Stimulated activated CD4-positive, alpha-beta T cell treated with anti-CD3 and anti-CD28 coated beads, Interleukin-1b, Interleukin-23, amount 100 ng/mL, for 1 hour (primary cell): ENCODE results near the gene USP17L27.
"Not testable (repeated sequence)": the region's sequence is repeated elsewhere in the genome, so short reads cannot be mapped to it uniquely, and the experiment has no call there.

ENCODE experiments used
- DNase-seq, 2 donors: peaks; one replicate each; pipeline ENCODE4 v3.0.0-alpha.2; 2020; ENCODE audit warnings: low read depth in 2 of 2

The USP17L27 gene, protein sequence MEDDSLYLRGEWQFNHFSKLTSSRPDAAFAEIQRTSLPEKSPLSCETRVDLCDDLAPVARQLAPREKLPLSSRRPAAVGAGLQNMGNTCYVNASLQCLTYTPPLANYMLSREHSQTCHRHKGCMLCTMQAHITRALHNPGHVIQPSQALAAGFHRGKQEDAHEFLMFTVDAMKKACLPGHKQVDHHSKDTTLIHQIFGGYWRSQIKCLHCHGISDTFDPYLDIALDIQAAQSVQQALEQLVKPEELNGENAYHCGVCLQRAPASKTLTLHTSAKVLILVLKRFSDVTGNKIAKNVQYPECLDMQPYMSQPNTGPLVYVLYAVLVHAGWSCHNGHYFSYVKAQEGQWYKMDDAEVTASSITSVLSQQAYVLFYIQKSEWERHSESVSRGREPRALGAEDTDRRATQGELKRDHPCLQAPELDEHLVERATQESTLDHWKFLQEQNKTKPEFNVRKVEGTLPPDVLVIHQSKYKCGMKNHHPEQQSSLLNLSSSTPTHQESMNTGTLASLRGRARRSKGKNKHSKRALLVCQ

DNA sequence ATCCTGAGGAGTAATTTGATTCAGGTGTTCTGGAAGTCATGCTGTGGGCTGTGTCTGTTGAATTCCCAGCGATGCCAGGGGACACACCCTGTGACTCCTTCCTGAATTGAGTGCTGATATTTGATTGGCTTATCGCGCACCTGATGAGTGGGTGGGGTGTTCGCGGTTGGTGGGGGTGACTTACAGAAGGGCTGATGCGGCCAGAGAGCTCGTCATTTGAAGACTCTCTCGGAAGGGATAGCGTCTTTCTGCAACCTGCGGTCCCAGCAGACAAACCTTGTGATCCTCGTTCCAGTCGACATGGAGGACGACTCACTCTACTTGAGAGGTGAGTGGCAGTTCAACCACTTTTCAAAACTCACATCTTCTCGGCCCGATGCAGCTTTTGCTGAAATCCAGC is at the start of gene USP17L27:
Gene USP17L27 (plus strand): TSS at position 301 of the 400 bp plus-strand sequence. CDS start 0 bp downstream, at position 301.
- not testable (repeated sequence) for DNase-seq

DNA sequence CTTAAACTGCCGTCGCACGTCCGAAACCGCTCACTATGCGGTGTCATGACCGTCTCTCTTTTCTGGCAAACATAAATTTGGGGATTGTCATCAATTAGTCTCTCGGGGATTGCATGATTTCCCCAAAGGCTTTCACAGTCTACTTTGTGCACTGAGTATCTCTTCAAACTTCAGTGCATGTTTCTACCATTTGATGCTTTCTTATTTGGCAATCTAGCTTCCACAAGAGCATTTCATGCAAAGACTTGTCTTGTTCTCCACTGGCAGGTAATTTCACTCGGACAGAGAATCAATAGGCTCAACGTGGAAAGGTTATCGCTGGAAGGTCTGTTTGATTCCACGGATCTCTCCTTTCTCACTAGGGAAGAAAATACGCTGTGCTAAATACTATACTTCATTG is 19.8 kb upstream of the USP17L27 start:
- DNase-seq = not testable (repeated sequence)

GRCh38 chr4:9324865-9325264 is 19.1 kb upstream of the USP17L27 start, which contains the start of gene USP17L24:
Gene USP17L24 (plus strand): TSS chr4:9325165. CDS start chr4:9325165, 0 bp downstream.
- DNase-seq = not testable (repeated sequence)

DNA sequence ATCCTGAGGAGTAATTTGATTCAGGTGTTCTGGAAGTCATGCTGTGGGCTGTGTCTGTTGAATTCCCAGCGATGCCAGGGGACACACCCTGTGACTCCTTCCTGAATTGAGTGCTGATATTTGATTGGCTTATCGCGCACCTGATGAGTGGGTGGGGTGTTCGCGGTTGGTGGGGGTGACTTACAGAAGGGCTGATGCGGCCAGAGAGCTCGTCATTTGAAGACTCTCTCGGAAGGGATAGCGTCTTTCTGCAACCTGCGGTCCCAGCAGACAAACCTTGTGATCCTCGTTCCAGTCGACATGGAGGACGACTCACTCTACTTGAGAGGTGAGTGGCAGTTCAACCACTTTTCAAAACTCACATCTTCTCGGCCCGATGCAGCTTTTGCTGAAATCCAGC is 14.3 kb upstream of the USP17L27 start, which contains the start of gene USP17L25:
Gene USP17L25 (plus strand): TSS at position 301 of the 400 bp plus-strand sequence. CDS start 0 bp downstream, at position 301.
- not testable (repeated sequence) for DNase-seq

- DNase-seq = not testable (repeated sequence)
Observed at GRCh38 chr4:9334358-9334757, 9.6 kb upstream of the USP17L27 start, which contains the start of gene USP17L26. Gene USP17L26 (plus strand): TSS chr4:9334658. CDS start chr4:9334658, 0 bp downstream.

DNA sequence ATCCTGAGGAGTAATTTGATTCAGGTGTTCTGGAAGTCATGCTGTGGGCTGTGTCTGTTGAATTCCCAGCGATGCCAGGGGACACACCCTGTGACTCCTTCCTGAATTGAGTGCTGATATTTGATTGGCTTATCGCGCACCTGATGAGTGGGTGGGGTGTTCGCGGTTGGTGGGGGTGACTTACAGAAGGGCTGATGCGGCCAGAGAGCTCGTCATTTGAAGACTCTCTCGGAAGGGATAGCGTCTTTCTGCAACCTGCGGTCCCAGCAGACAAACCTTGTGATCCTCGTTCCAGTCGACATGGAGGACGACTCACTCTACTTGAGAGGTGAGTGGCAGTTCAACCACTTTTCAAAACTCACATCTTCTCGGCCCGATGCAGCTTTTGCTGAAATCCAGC is 4.8 kb upstream of the USP17L27 start, which contains the start of gene USP17L5:
Gene USP17L5 (plus strand): TSS at position 301 of the 400 bp plus-strand sequence. CDS start 0 bp downstream, at position 301.
- DNase-seq = not testable (repeated sequence)

GRCh38 chr4:9348593-9348992 is 4.6 kb downstream of the USP17L27 start, which contains the start of gene USP17L28:
Gene USP17L28 (plus strand): TSS chr4:9348893. CDS start chr4:9348893, 0 bp downstream.
- DNase-seq = not testable (repeated sequence)

DNA sequence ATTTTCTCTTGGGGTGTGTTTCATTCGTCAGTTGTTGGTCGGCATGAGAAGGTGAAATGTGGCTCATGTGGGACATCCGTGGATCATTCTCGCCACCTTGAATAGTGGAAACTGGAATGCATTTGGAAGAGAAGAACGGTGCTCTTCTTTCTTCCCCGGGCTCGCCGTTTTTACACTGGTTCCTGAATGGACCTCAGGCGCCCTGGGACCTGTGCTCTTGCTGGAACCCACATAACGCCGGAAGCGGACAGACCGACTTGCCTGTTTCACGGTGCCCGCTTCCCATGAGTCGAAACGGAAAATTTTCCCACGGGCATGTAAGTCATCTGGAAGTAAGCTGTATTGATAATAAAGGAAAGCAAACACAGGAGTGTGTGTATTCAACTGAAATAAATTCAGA is 6.9 kb downstream of the USP17L27 start:
- DNase-seq = not testable (repeated sequence)

- DNase-seq = not testable (repeated sequence)
Observed at GRCh38 chr4:9353338-9353737, 9.4 kb downstream of the USP17L27 start, which contains the start of gene USP17L29. Gene USP17L29 (plus strand): TSS chr4:9353638. CDS start chr4:9353638, 0 bp downstream.

GRCh38 chr4:9362829-9363228 is 18.9 kb downstream of the USP17L27 start, which contains the start of gene USP17L30:
Gene USP17L30 (plus strand): TSS chr4:9363129. CDS start chr4:9363129, 0 bp downstream.
- not testable (repeated sequence) for DNase-seq

GRCh38 chr4:9379881-9380280 is 35.9 kb downstream of the USP17L27 start:
- DNase-seq = not testable (repeated sequence)

DNA sequence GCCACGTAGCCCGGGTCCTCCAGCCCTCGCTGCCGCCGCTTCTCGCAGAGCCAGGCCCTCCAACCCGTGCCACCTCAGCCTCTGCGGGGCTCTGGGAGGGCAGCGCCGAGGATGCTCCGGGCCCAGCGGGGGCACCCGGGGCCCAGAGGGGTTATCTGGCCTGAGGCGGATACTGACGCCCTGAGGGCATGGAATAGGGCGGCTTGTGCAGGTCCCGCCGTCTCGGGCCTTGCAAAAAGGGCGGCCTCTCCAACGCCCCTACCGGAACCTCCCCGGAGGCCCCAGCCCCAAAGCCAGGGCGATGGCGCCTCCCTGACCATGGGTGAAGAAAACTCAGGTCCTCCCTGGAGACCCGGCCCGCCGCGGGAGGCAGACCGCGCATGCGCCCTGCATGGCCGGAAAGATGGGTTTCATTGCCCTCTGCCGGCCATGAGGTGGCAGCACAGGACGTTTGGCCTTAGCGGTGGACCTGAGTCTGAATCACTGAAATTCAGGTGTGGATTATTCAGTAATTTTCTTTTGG is 37.1 kb downstream of the USP17L27 start:
- DNase-seq = peak; percentile 14 to 20

- no peak for DNase-seq
Observed at GRCh38 chr4:9384126-9384525, 40.2 kb downstream of the USP17L27 start.

DNA sequence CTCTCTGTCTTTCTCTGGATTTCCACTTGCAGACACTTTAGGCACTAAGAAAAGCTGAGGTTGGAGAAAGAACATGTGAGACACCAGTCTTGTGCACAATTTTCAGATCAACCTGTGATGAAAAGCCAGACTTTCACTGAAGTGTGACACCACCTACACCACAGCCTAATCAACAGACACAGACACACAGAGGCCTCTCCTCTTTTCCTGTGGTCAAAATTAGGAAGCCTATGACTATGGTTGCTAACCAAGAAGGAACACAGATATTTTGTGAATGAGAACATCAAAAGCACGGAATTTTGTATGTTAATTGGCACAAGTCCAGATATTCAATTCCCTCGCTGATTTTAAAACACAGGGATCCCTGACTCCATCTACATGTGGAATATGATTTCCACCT is 45.1 kb downstream of the USP17L27 start:
- not testable (repeated sequence) for DNase-seq
